ENCODE results near the gene DLG2.

- TF ChIP-seq CTCF (conservative IDR thresholded peaks at IDR 0.05; ENCODE audit: low read length) (no peak), EZH2phosphoT487 (IDR thresholded peaks at IDR 0.05; ENCODE audit: borderline replicate concordance, low read depth, low read length) (no peak)
Observed at GRCh38 chr11:83924795-83925542, 1702.2 kb downstream of the DLG2 start.
